ENCODE results near the gene RNASE1. TPM values are rescaled to one million over a fixed set of nuclear protein-coding genes. Genes with fewer than 3 reads are reported as not detected.

Gene RNASE1
- total RNA-seq, 1 donor from 2014 or later, result 6.4 TPM

DNA sequence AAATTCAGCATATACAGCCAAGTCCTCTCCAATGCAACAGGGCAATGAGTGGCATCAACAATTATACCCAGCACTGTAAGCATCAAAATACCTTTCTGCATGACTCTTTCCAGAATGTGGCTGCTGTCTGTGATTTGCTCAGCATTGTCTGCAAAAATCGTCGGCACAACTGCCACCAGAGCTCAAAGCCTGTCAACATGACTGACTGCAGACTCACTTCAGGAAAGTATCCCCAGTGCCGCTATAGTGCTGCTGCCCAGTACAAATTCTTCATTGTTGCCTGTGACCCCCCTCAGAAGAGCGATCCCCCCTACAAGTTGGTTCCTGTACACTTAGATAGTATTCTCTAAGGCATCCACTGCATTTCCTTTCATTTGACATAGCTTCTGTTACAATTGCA is 20.8 kb downstream of the RNASE1 start:
- Mint-ChIP-seq H3K9me3 (no peaks in the 10 kb centered on the region), H3K27me3 (ENCODE audit: low read depth) (no peaks in the 10 kb centered on the region), H3K4me1 (peaks cover 41% of the 10 kb centered on the region), H3K36me3 (ENCODE audit: low read depth) (no peaks in the 10 kb centered on the region), H3K27ac (ENCODE audit: unreplicated experiment) (peak overlapping the region; percentile 88), H3K4me3 (peak overlapping the region; percentile 60)
- no peak for DNase-seq (ENCODE audit: low read depth, low spot score)
- TF ChIP-seq CTCF (conservative IDR thresholded peaks at IDR 0.05), result no peak

DNA sequence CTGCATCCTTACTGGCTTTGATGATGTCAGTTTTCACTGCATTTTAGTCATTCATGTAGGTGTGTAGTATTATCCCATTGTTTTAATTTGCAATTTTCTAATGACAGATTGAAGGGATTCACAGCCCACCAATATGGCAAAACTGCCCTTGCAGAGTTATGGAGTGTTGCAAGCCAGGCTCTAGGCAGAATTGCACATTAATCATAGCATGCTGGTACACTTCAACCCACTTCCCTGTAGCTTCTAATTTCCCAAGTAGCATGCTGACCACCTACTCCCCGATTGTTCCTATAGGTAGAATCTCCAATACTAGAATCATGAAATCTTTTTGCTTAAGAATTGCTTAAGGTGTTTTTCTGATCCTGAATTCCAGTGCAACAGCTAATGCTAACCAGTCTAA is 26.7 kb downstream of the RNASE1 start:
- Mint-ChIP-seq H3K4me3 (no peak overlapping the region), H3K27me3 (ENCODE audit: low read depth) (peaks cover 6% of the 10 kb centered on the region), H3K9me3 (peaks cover 2% of the 10 kb centered on the region), H3K36me3 (ENCODE audit: low read depth) (no peaks in the 10 kb centered on the region), H3K27ac (ENCODE audit: unreplicated experiment) (no peak overlapping the region), H3K4me1 (peaks cover 24% of the 10 kb centered on the region)
- no peak for DNase-seq (ENCODE audit: low read depth, low spot score)
- no peak for TF ChIP-seq CTCF (conservative IDR thresholded peaks at IDR 0.05)

DNA sequence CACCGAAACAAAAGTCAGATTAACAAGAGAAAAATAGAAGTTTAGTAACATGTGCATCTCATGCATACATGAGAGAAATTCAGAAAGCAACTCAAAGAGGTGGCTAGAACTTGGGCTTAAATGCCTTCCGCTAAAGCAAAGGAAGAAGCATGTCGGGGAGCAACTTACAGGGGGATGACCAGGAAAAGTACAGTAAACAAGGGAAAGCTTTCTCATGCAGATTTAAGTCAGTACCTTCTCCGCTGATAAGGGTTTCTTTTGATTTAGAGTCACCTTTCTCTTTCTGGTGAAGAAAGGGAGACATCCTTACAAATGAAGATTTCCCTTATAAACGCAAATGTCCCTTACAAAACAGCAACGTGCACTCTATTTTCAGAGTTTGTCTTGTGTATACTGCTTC is 27.6 kb downstream of the RNASE1 start:
- H3K27ac Mint-ChIP-seq (ENCODE audit: unreplicated experiment), result no peak overlapping the region
- no peaks in the 10 kb centered on the region for H3K36me3 Mint-ChIP-seq (ENCODE audit: low read depth)
- TF ChIP-seq CTCF (conservative IDR thresholded peaks at IDR 0.05), result no peak
- DNase-seq (ENCODE audit: low read depth, low spot score), result no peak
- no peak overlapping the region for H3K4me3 Mint-ChIP-seq
- H3K9me3 Mint-ChIP-seq, result peaks cover 2% of the 10 kb centered on the region
- peaks cover 21% of the 10 kb centered on the region for H3K4me1 Mint-ChIP-seq
- H3K27me3 Mint-ChIP-seq (ENCODE audit: low read depth), result peaks cover 6% of the 10 kb centered on the region

GRCh38 chr14:20774258-20774824 is 28.3 kb downstream of the RNASE1 start:
- Mint-ChIP-seq H3K4me1 (peaks cover 21% of the 10 kb centered on the region), H3K27me3 (ENCODE audit: low read depth) (peaks cover 6% of the 10 kb centered on the region), H3K9me3 (peaks cover 2% of the 10 kb centered on the region), H3K27ac (ENCODE audit: unreplicated experiment) (no peak overlapping the region), H3K36me3 (ENCODE audit: low read depth) (no peaks in the 10 kb centered on the region), H3K4me3 (no peak overlapping the region)
- DNase-seq (ENCODE audit: low read depth, low spot score), result no peak
- no peak for TF ChIP-seq CTCF (conservative IDR thresholded peaks at IDR 0.05)

- Mint-ChIP-seq H3K4me1 (peaks cover 14% of the 10 kb centered on the region), H3K27ac (ENCODE audit: unreplicated experiment) (no peak overlapping the region)
- no peak for TF ChIP-seq CTCF (conservative IDR thresholded peaks at IDR 0.05)
Observed at GRCh38 chr14:20772650-20773049, 30.0 kb downstream of the RNASE1 start.

More at GRCh38 chr14:20772650-20773049, 30.0 kb downstream of the RNASE1 start:
- peaks cover 2% of the 10 kb centered on the region for H3K9me3 Mint-ChIP-seq
- DNase-seq (ENCODE audit: low read depth, low spot score), result no peak
- H3K27me3 Mint-ChIP-seq (ENCODE audit: low read depth), result peaks cover 6% of the 10 kb centered on the region
- H3K4me3 Mint-ChIP-seq, result no peak overlapping the region
- H3K36me3 Mint-ChIP-seq (ENCODE audit: low read depth), result no peaks in the 10 kb centered on the region
